Keratinocyte (primary cell): ENCODE data around the gene GNS. TPM values are rescaled to one million over a fixed set of nuclear protein-coding genes. Genes with fewer than 3 reads are reported as not detected.

Experiments
- DNase-seq: peaks from one replicate; pipeline ENCODE4 v3.0.0-alpha.2; 2011; ENCODE audit warnings: low read depth, missing footprints, low spot score
- FAIRE-seq: peaks from 2 replicates; lab custom pipeline; 2011; peaks lifted over from hg19 to GRCh38; lab: Jason Lieb, UNC
- H2AFZ ChIP-seq: 2 replicates; pipeline ENCODE4 v1.6.0; 2012; ENCODE audit warnings: low read length, control low read depth, inconsistent platforms; ENCODE audit not compliant: control insufficient read depth
- H3K27ac ChIP-seq: 2 replicates; pipeline ENCODE4 v1.5.1; 2011; ENCODE audit warnings: low read length; ENCODE audit not compliant: control insufficient read depth, insufficient read depth
- H3K27me3 ChIP-seq: 3 replicates; pipeline ENCODE4 v1.6.0; 2011; ENCODE audit warnings: low read length; ENCODE audit not compliant: control insufficient read depth, insufficient read depth; ENCODE audit errors: extremely low read depth
- H3K36me3 ChIP-seq, 2 experiments: 2 replicates in 1 of 2; 3 replicates in 1 of 2; pipeline ENCODE4 v1.5.1; 2011; ENCODE audit warnings: low read length in 2 of 2, mild to moderate bottlenecking in 1 of 2; ENCODE audit not compliant: control insufficient read depth in 2 of 2, insufficient read depth in 2 of 2; ENCODE audit errors: extremely low read depth in 1 of 2
- H3K4me1 ChIP-seq: 3 replicates; pipeline ENCODE4 v1.5.1; 2011; ENCODE audit warnings: low read length; ENCODE audit not compliant: control insufficient read depth, insufficient read depth; ENCODE audit errors: extremely low read depth
- H3K4me2 ChIP-seq: 3 replicates; pipeline ENCODE4 v1.6.0; 2011; ENCODE audit warnings: low read depth, low read length; ENCODE audit not compliant: control insufficient read depth, insufficient read depth; ENCODE audit errors: extremely low read depth
- H3K4me3 ChIP-seq, 3 experiments: fragments of 200-600 bp in 1 of 3; sonication (generic) in 1 of 3; 2 replicates in 2 of 3; 3 replicates in 1 of 3; pipeline ENCODE4 v1.5.1; 2011 to 2016; ENCODE audit warnings: low read length in 3 of 3, mild to moderate bottlenecking in 3 of 3, control low read depth in 2 of 3, inconsistent platforms in 1 of 3, low read depth in 1 of 3, mixed read lengths in 1 of 3, mixed run types in 1 of 3, moderate library complexity in 1 of 3; ENCODE audit not compliant: control insufficient read depth in 2 of 3, insufficient read depth in 2 of 3; ENCODE audit errors: extremely low read depth in 1 of 3
- H3K79me2 ChIP-seq: 2 replicates; pipeline ENCODE4 v1.6.0; 2012; ENCODE audit warnings: low read length; ENCODE audit not compliant: control insufficient read depth, insufficient read depth
- H3K9ac ChIP-seq: 3 replicates; pipeline ENCODE4 v1.6.0; 2011; ENCODE audit warnings: low read length; ENCODE audit not compliant: control insufficient read depth, insufficient read depth; ENCODE audit errors: extremely low read depth
- H3K9me1 ChIP-seq: 3 replicates; pipeline ENCODE4 v1.6.0; 2011; ENCODE audit warnings: low read length; ENCODE audit not compliant: control insufficient read depth, insufficient read depth; ENCODE audit errors: extremely low read depth
- H3K9me3 ChIP-seq: 2 replicates; pipeline ENCODE4 v1.5.1; 2012; ENCODE audit warnings: low read depth, low read length; ENCODE audit not compliant: control insufficient read depth
- H4K20me1 ChIP-seq: 3 replicates; pipeline ENCODE4 v1.6.0; 2011; ENCODE audit warnings: low read length; ENCODE audit not compliant: control insufficient read depth, insufficient read depth; ENCODE audit errors: extremely low read depth
- CTCF ChIP-seq, 3 experiments: IDR thresholded peaks in 1 of 3; conservative IDR thresholded peaks in 1 of 3; optimal IDR thresholded peaks in 1 of 3; 2 replicates in 2 of 3; 3 replicates in 1 of 3; pipeline versions ENCODE3 to v1.5.1; 2011; ENCODE audit warnings: low read length in 3 of 3, mild to moderate bottlenecking in 3 of 3, moderate library complexity in 2 of 3, control low read depth in 1 of 3, inconsistent platforms in 1 of 3; ENCODE audit not compliant: insufficient read depth in 2 of 3; ENCODE audit errors: extremely low read depth in 1 of 3
- EZH2 ChIP-seq: IDR thresholded peaks from one replicate; pipeline ENCODE4 v1.6.1; 2012; ENCODE audit warnings: inconsistent platforms, mild to moderate bottlenecking, low read length, moderate library complexity
- dilution Hi-C: fragments of 300-500 bp; cut with MboI; formaldehyde crosslinking; loops from one replicate; pipeline ENCODE4 v1.7.0; 2020; ENCODE audit warnings: low sequenced_read_pairs; ENCODE audit not compliant: extremely low pct_ligation_motif_present
- polyA plus RNA-seq, 5 experiments: library from polyadenylated mRNA; depleted of rRNA in 3 of 5; stranded (reverse) in 3 of 5; stranded (forward) in 1 of 5; unstranded in 1 of 5; fragments of >200 nt; gene quantifications; 1 replicate in 1 of 5; 2 replicates in 3 of 5; 3 replicates in 1 of 5; pipeline versions ENCODE4 v1.2.1 to v1.2.3, GENCODE V29; 2011 to 2012; ENCODE audit warnings: missing spikeins in 2 of 5, low read depth in 1 of 5, low replicate concordance in 1 of 5

The GNS gene
- polyA plus RNA-seq, 1 donor (not counting 4 experiments of a cell fraction or from before 2014, with no cell fraction given) = 57.8 TPM

- Histone ChIP-seq H2AFZ (peak overlapping the region; percentile 12), H3K27me3 (peaks cover 44% of the 10 kb centered on the region), H3K4me1 (peaks cover 4% of the 10 kb centered on the region), H3K9me1 (no peaks in the 10 kb centered on the region), H3K27ac (no peak overlapping the region), H3K9me3 (peaks cover 2% of the 10 kb centered on the region), H3K36me3 (no peaks in the 10 kb centered on the region), H3K4me2 (peak overlapping the region; percentile 76), H3K4me3 (peak overlapping the region; percentile 37 to 65 (median 54)), H3K79me2 (no peaks in the 10 kb centered on the region), H3K9ac (peak overlapping the region; percentile 9), H4K20me1 (no peaks in the 10 kb centered on the region)
- DNase-seq (no peak), FAIRE-seq (no peak)
- TF ChIP-seq CTCF (optimal IDR thresholded peaks at IDR 0.05 in 1 of 3, IDR thresholded peaks at IDR 0.05 in 1 of 3, conservative IDR thresholded peaks at IDR 0.05 in 1 of 3; ENCODE audit: extremely low read depth in 1 of 3, insufficient read depth in 2 of 3, low read length in 3 of 3) = peak in 1 of 3 experiments; percentile 30
- peak; percentile 33 for TF ChIP-seq EZH2
- dilution Hi-C loops = no loop called here
These were observed 21.5 kb upstream of the GNS start for GRCh38 chr12:64780531-64781279.

GRCh38 chr12:64780132-64780530, 20.9 kb upstream of the GNS start:
- Histone ChIP-seq H3K9ac (peak overlapping the region; percentile 9), H2AFZ (peak overlapping the region; percentile 12), H3K4me3 (peak overlapping the region; percentile 37 to 65 (median 54)), H3K27me3 (peaks cover 44% of the 10 kb centered on the region), H3K4me2 (peak overlapping the region; percentile 76), H3K9me1 (no peaks in the 10 kb centered on the region), H3K36me3 (no peaks in the 10 kb centered on the region), H3K79me2 (no peaks in the 10 kb centered on the region), H3K27ac (no peak overlapping the region), H4K20me1 (no peaks in the 10 kb centered on the region), H3K4me1 (peaks cover 4% of the 10 kb centered on the region), H3K9me3 (peaks cover 3% of the 10 kb centered on the region)
- dilution Hi-C loops = no loop called here
- DNase-seq (no peak), FAIRE-seq (no peak)
- TF ChIP-seq EZH2 (peak; percentile 58), CTCF (optimal IDR thresholded peaks at IDR 0.05 in 1 of 3, IDR thresholded peaks at IDR 0.05 in 1 of 3, conservative IDR thresholded peaks at IDR 0.05 in 1 of 3; ENCODE audit: extremely low read depth in 1 of 3, insufficient read depth in 2 of 3, low read length in 3 of 3) (no peak)
